Endodermal cell (in vitro differentiated cells): ENCODE results near the gene NFE2L3. TPM values are rescaled to one million over a fixed set of nuclear protein-coding genes. Genes with fewer than 3 reads are reported as not detected.
A peak's percentile ranks its signal among the peaks of the same experiment; 100 is the strongest.

Experiments used
- DNase-seq: peaks from one replicate; pipeline ENCODE4 v3.0.0-alpha.2; 2017
- H3K27ac ChIP-seq: 2 replicates; pipeline ENCODE4 v1.5.1; 2013; ENCODE audit warnings: mild to moderate bottlenecking, low read depth, low read length, moderate library complexity
- H3K27me3 ChIP-seq: 2 replicates; pipeline ENCODE4 v1.6.1; 2013; ENCODE audit warnings: mild to moderate bottlenecking, low read length, moderate library complexity; ENCODE audit not compliant: insufficient read depth, control insufficient read depth, poor library complexity, severe bottlenecking
- H3K36me3 ChIP-seq: 2 replicates; pipeline ENCODE4 v1.7.0; 2013; ENCODE audit warnings: mild to moderate bottlenecking, low read length, moderate library complexity; ENCODE audit not compliant: control insufficient read depth, insufficient read depth
- H3K4me1 ChIP-seq: one replicate; pipeline ENCODE4 v1.7.0; 2013; ENCODE audit warnings: low read length; ENCODE audit not compliant: control insufficient read depth, insufficient read depth
- H3K4me3 ChIP-seq: 2 replicates; pipeline ENCODE4 v1.5.1; 2013; ENCODE audit warnings: mild to moderate bottlenecking, low read length, moderate library complexity
- H3K9ac ChIP-seq: 2 replicates; pipeline ENCODE4 v1.6.1; 2013; ENCODE audit warnings: mild to moderate bottlenecking, low read length, moderate library complexity; ENCODE audit not compliant: poor library complexity, severe bottlenecking; ENCODE audit errors: extremely low read depth
- H3K9me3 ChIP-seq: 2 replicates; pipeline ENCODE4 v1.6.1; 2013; ENCODE audit warnings: mild to moderate bottlenecking, low read length, moderate library complexity; ENCODE audit not compliant: control insufficient read depth
- H3K27ac Mint-ChIP-seq: 2 replicates; pipeline ENCODE4 v1.8.0; 2020; ENCODE audit warnings: mixed read lengths
- H3K27me3 Mint-ChIP-seq: 2 replicates; pipeline ENCODE4 v1.8.0; 2021; ENCODE audit warnings: mild to moderate bottlenecking, mixed read lengths; ENCODE audit not compliant: insufficient read depth
- H3K36me3 Mint-ChIP-seq: 2 replicates; pipeline ENCODE4 v1.8.0; 2020; ENCODE audit warnings: low read depth, mixed read lengths
- H3K4me1 Mint-ChIP-seq: 2 replicates; pipeline ENCODE4 v1.8.0; 2020; ENCODE audit warnings: mixed read lengths
- H3K4me3 Mint-ChIP-seq: 2 replicates; pipeline ENCODE4 v1.8.0; 2020; ENCODE audit warnings: mild to moderate bottlenecking, moderate library complexity, mixed read lengths
- H3K9me3 Mint-ChIP-seq: 2 replicates; pipeline ENCODE4 v1.8.0; 2020; ENCODE audit warnings: mild to moderate bottlenecking, mixed read lengths
- CTCF ChIP-seq: fragments of 200-600 bp; sonication (generic); conservative IDR thresholded peaks from 2 replicates; pipeline ENCODE4 v1.5.0; 2021; ENCODE audit warnings: antibody characterized with exemption, mild to moderate bottlenecking
- WGBS, 2 experiments: methylation state at CpG; one replicate each; pipeline versions ENCODE4 v1.1.5 to v1.1.7; 2013; ENCODE audit warnings: missing lambda C conversion rate in 2 of 2, mixed read lengths in 1 of 2; ENCODE audit not compliant: insufficient coverage in 1 of 2, insufficient read length in 1 of 2; 5-methylcytosine and 5-hydroxymethylcytosine counted together
- total RNA-seq, 2 donors: library from RNA; stranded (reverse); fragmentation: NEBNext Ultra II Directional in 1 of 2; extraction: Animal tissue kit (Norgen Biotek cat#: 25700) in 1 of 2; gene quantifications; 2 replicates in 1 of 2; 3 replicates in 1 of 2; pipeline ENCODE4 v1.2.1, GENCODE V29; 2021

NFE2L3 gene
- total RNA-seq, 2 donors from 2014 or later: 20.2 to 48.4 TPM

GRCh38 chr7:26165950-26166683, 14.1 kb downstream of the NFE2L3 start:
- H3K4me3 ChIP-seq: no peak overlapping the region
- Mint-ChIP-seq H3K9me3 (peaks cover 8% of the 10 kb centered on the region), H3K36me3 (peaks cover 7% of the 10 kb centered on the region), H3K27ac (no peak overlapping the region), H3K27me3 (no peaks in the 10 kb centered on the region), H3K4me1 (peaks cover 21% of the 10 kb centered on the region), H3K4me3 (no peak overlapping the region)
- H3K4me1 ChIP-seq: no peaks in the 10 kb centered on the region
- H3K9ac ChIP-seq: no peak overlapping the region
- H3K9me3 ChIP-seq: no peaks in the 10 kb centered on the region
- WGBS, 2 experiments: 77 to 100% methylated on average over 4 to 9 of the region's 9 CpGs
- no peak overlapping the region for H3K27ac ChIP-seq
- no peaks in the 10 kb centered on the region for H3K27me3 ChIP-seq
- H3K36me3 ChIP-seq: peaks cover 5% of the 10 kb centered on the region
- DNase-seq: no peak
- TF ChIP-seq CTCF: no peak

GRCh38 chr7:26166684-26167266, 14.8 kb downstream of the NFE2L3 start:
- Mint-ChIP-seq H3K4me3 (no peak overlapping the region), H3K36me3 (peaks cover 13% of the 10 kb centered on the region), H3K27me3 (no peaks in the 10 kb centered on the region), H3K4me1 (peaks cover 21% of the 10 kb centered on the region), H3K27ac (peak overlapping the region; percentile 56), H3K9me3 (peaks cover 12% of the 10 kb centered on the region)
- WGBS, 2 experiments: 88 to 92% methylated on average over 4 to 5 of the region's 5 CpGs
- no peak for TF ChIP-seq CTCF
- Histone ChIP-seq H3K4me1 (no peaks in the 10 kb centered on the region), H3K36me3 (peaks cover 11% of the 10 kb centered on the region), H3K4me3 (no peak overlapping the region), H3K9me3 (peaks cover 4% of the 10 kb centered on the region), H3K27me3 (no peaks in the 10 kb centered on the region), H3K27ac (no peak overlapping the region), H3K9ac (no peak overlapping the region)
- DNase-seq: no peak

GRCh38 chr7:26167303-26167934, 15.4 kb downstream of the NFE2L3 start:
- H3K9ac ChIP-seq: no peak overlapping the region
- no peaks in the 10 kb centered on the region for H3K27me3 ChIP-seq
- Mint-ChIP-seq H3K4me3 (no peak overlapping the region), H3K9me3 (peaks cover 14% of the 10 kb centered on the region), H3K27ac (peak overlapping the region; percentile 56), H3K27me3 (no peaks in the 10 kb centered on the region), H3K4me1 (peaks cover 21% of the 10 kb centered on the region), H3K36me3 (peaks cover 17% of the 10 kb centered on the region)
- no peak overlapping the region for H3K4me3 ChIP-seq
- no peaks in the 10 kb centered on the region for H3K4me1 ChIP-seq
- 93 to 96% methylated on average over 2 to 3 of the region's 3 CpGs for WGBS, 2 experiments
- no peak overlapping the region for H3K27ac ChIP-seq
- no peak for DNase-seq
- peaks cover 12% of the 10 kb centered on the region for H3K36me3 ChIP-seq
- H3K9me3 ChIP-seq: peaks cover 10% of the 10 kb centered on the region
- TF ChIP-seq CTCF: no peak
